Adrenal gland (tissue), 5 donors: Measurements from ENCODE around the gene FOXB1.

ENCODE experiments used
- POLR2A ChIP-seq, 2 donors: fragments of 450-650 bp; IDR thresholded peaks; one replicate each; pipeline ENCODE4 v1.6.1; 2017; ENCODE audit warnings: antibody characterized with exemption in 2 of 2, mild to moderate bottlenecking in 2 of 2, moderate library complexity in 1 of 2
- TF ChIP-seq, protein P1 (sequence below), 6 experiments: fragments of 450-650 bp in 4 of 6; fragments of 200-600 bp in 2 of 6; sonication (generic) in 1 of 6; IDR thresholded peaks; 1 replicate in 5 of 6; 2 replicates in 1 of 6; pipeline versions ENCODE4 v1.5.1 to v1.8.0; 2016 to 2021; ENCODE audit warnings: antibody characterized with exemption in 6 of 6, mild to moderate bottlenecking in 2 of 6, moderate library complexity in 1 of 6
- donor health status: DM: no; HTN: no; CAD: no.

DNA sequence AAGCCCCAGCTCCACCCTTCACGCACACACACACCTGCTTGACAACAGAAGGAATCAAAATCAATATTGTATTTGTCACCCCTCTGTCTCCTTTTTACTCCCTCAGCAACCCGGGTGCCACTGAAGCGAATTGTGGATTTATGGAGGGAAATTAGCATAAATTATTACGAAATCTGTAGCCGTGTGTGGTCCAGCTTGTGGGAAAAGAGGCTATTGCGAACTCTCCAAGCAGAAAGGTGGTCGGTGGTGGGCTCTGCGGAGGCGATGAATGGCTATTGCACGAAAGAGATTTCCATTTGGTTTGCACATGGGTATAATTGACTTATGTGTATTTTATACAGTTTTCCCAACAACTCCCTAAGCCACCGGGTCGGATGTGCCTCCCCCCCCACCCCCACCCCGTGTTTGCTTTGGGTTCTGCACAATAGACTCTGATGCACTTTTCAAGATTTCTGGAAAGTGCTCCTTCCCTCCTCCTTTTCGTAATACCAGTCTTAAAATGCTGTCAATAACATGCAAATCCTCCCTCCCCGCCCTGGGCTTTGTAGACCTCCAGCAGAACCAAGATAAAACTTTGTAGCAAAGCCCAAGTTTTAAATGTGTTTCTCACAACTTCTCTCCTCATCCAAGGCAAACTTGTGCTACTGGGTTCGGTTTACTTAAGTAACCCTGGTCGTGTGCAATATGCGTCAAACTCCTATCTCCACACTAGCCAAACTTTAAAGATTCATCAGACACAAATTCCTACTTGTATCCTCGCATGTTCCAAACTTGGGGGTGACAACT is 3.1 kb upstream of the FOXB1 start:
- TF ChIP-seq POLR2A (IDR thresholded peaks at IDR 0.05) = no peak
- TF ChIP-seq, protein P1, sequence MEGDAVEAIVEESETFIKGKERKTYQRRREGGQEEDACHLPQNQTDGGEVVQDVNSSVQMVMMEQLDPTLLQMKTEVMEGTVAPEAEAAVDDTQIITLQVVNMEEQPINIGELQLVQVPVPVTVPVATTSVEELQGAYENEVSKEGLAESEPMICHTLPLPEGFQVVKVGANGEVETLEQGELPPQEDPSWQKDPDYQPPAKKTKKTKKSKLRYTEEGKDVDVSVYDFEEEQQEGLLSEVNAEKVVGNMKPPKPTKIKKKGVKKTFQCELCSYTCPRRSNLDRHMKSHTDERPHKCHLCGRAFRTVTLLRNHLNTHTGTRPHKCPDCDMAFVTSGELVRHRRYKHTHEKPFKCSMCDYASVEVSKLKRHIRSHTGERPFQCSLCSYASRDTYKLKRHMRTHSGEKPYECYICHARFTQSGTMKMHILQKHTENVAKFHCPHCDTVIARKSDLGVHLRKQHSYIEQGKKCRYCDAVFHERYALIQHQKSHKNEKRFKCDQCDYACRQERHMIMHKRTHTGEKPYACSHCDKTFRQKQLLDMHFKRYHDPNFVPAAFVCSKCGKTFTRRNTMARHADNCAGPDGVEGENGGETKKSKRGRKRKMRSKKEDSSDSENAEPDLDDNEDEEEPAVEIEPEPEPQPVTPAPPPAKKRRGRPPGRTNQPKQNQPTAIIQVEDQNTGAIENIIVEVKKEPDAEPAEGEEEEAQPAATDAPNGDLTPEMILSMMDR (IDR thresholded peaks at IDR 0.05) = no peak
